SK-MEL-5 (cell line): ENCODE data around the gene APOB. TPM values are rescaled to one million over a fixed set of nuclear protein-coding genes. Genes with fewer than 3 reads are reported as not detected.

ENCODE experiments used
- DNase-seq: peaks from one replicate; pipeline ENCODE4 v3.0.0-alpha.2; 2016; ENCODE audit warnings: low read depth, low spot score
- in situ Hi-C: cut with HindIII; loops from 2 replicates; pipeline ENCODE4 v1.10.0; 2016; ENCODE audit warnings: low sequenced_read_pairs, high pct_unique_total_duplicates, low pct_unique_long_range_greater_than_20kb
- total RNA-seq: library from RNA; depleted of rRNA; stranded (reverse); fragments of >200 nt; shearing (Covaris generic); gene quantifications from 2 replicates; pipeline ENCODE4 v1.2.3, GENCODE V29; 2014

The APOB gene
- total RNA-seq, 1 experiment from 2014 or later: not detected

- in situ Hi-C loops: no loop called here
Observed at GRCh38 chr2:21055451-21055850, 11.6 kb upstream of the APOB start.

GRCh38 chr2:21054011-21054410, 10.1 kb upstream of the APOB start:
- in situ Hi-C loops: no loop called here

More at GRCh38 chr2:21055451-21055850, 11.6 kb upstream of the APOB start:
- no peak for DNase-seq

GRCh38 chr2:21052044-21052443, 8.2 kb upstream of the APOB start:
- DNase-seq: no peak
- in situ Hi-C loops: no loop called here

More at GRCh38 chr2:21054011-21054410, 10.1 kb upstream of the APOB start:
- no peak for DNase-seq

- no peak for DNase-seq
- in situ Hi-C loops: no loop called here
Observed at GRCh38 chr2:21050164-21050563, 6.3 kb upstream of the APOB start.

GRCh38 chr2:21047141-21048009, 3.5 kb upstream of the APOB start:
- DNase-seq: no peak
- in situ Hi-C loops: no loop called here

GRCh38 chr2:21046506-21046905, 2.6 kb upstream of the APOB start:
- DNase-seq: no peak
- in situ Hi-C loops: no loop called here

- DNase-seq: no peak
- in situ Hi-C loops: no loop called here
Observed at GRCh38 chr2:21044694-21045371, 960 bp upstream of the APOB start.

GRCh38 chr2:21042958-21043743, 722 bp downstream of the APOB start:
- peak; percentile 63 for DNase-seq

GRCh38 chr2:21042708-21042957, 1.2 kb downstream of the APOB start:
- in situ Hi-C loops: no loop called here
- no peak for DNase-seq

More at GRCh38 chr2:21042958-21043743, 722 bp downstream of the APOB start:
- in situ Hi-C loops: no loop called here

- DNase-seq: no peak
- in situ Hi-C loops: no loop called here
Observed at GRCh38 chr2:21041943-21042707, 1.7 kb downstream of the APOB start.

- DNase-seq: no peak
- in situ Hi-C loops: no loop called here
Observed at GRCh38 chr2:21041462-21041861, 2.4 kb downstream of the APOB start.

GRCh38 chr2:21040468-21041377, 3.1 kb downstream of the APOB start:
- DNase-seq: no peak
- in situ Hi-C loops: no loop called here

- in situ Hi-C loops: no loop called here
Observed at GRCh38 chr2:21039979-21040467, 3.9 kb downstream of the APOB start.

GRCh38 chr2:21039080-21039556, 4.8 kb downstream of the APOB start:
- in situ Hi-C loops: no loop called here
- DNase-seq: no peak

More at GRCh38 chr2:21039979-21040467, 3.9 kb downstream of the APOB start:
- no peak for DNase-seq

GRCh38 chr2:21038403-21039073, 5.3 kb downstream of the APOB start:
- in situ Hi-C loops: no loop called here
- no peak for DNase-seq

- no peak for DNase-seq
- in situ Hi-C loops: no loop called here
Observed at GRCh38 chr2:21037671-21038108, 6.2 kb downstream of the APOB start.
